K562 (cell line): ENCODE measurements around the gene SLC9A7. TPM values are rescaled to one million over a fixed set of nuclear protein-coding genes. Genes with fewer than 3 reads are reported as not detected.

Source experiments
- CEBPG ChIP-seq, 3 experiments: fragments of 200-800 bp in 1 of 3; sonication (Bioruptor generic) in 1 of 3; sonication (generic) in 1 of 3; formaldehyde crosslinking in 1 of 3; IDR thresholded peaks in 2 of 3; conservative IDR thresholded peaks in 1 of 3; 2 replicates each; pipeline versions ENCODE4 v1.6.1 to v1.8.0; 2016 to 2022; ENCODE audit warnings: missing compliant biosample characterization in 2 of 3, missing genetic modification characterization in 2 of 3, mild to moderate bottlenecking in 1 of 3, missing genetic modification reagents in 1 of 3
- MCM2 ChIP-seq: fragments of 450-650 bp; IDR thresholded peaks from 2 replicates; pipeline ENCODE4 v1.6.1; 2017; ENCODE audit warnings: low read depth, mild to moderate bottlenecking
- RAD21 ChIP-seq, 2 experiments: fragments of 250-450 bp in 1 of 2; fragments of 450-650 bp in 1 of 2; sonication (Bioruptor Pico) in 1 of 2; formaldehyde crosslinking in 1 of 2; IDR thresholded peaks in 1 of 2; conservative IDR thresholded peaks in 1 of 2; 2 replicates each; pipeline versions ENCODE4 v1.4.0 to v1.8.0; 2020 to 2022; ENCODE audit warnings: mild to moderate bottlenecking in 2 of 2, moderate library complexity in 1 of 2
- ZNF184 ChIP-seq: sonication (generic); formaldehyde crosslinking; IDR thresholded peaks from 2 replicates; pipeline ENCODE4 v1.5.0; 2020; ENCODE audit warnings: missing genetic modification reagents
- ZNF274 ChIP-seq: IDR thresholded peaks from 2 replicates; pipeline ENCODE4 v1.6.1; 2011; ENCODE audit warnings: low read depth, mild to moderate bottlenecking, low read length, moderate library complexity, borderline replicate concordance
- polyA plus RNA-seq, 8 experiments: library from polyadenylated mRNA; depleted of rRNA in 4 of 8; stranded (reverse) in 5 of 8; unstranded in 3 of 8; fragments of >200 nt; fragmentation: Nextera tagmentation in 2 of 8; fragmentation: Illumina TruSeq in 1 of 8; extraction: Ambion mirVana in 2 of 8; extraction: Trizol in 1 of 8; gene quantifications; 2 replicates each; pipeline versions ENCODE4 v1.2.1 to v1.2.3, GENCODE V29; 2011 to 2014; ENCODE audit warnings: inconsistent platforms in 1 of 8, missing spikeins in 1 of 8
- total RNA-seq, 7 experiments: library from RNA; depleted of rRNA in 6 of 7; stranded (reverse); fragments of >200 nt in 6 of 7; fragmentation: Illumina TruSeq in 2 of 7; extraction: Trizol in 2 of 7; gene quantifications; 2 replicates each; pipeline versions ENCODE4 v1.2.1 to v1.2.3, GENCODE V29; 2011 to 2021; ENCODE audit warnings: low replicate concordance in 1 of 7
- TF ChIP-seq, protein P1 (sequence below), 2 experiments: fragments of 450-650 bp; formaldehyde crosslinking in 1 of 2; IDR thresholded peaks; 2 replicates each; pipeline versions ENCODE4 v1.4.0 to v1.6.1; 2014 to 2020; ENCODE audit warnings: mild to moderate bottlenecking in 2 of 2, borderline replicate concordance in 1 of 2, low read depth in 1 of 2
- TF ChIP-seq, protein P2 (sequence below), 3 experiments: IDR thresholded peaks in 2 of 3; conservative IDR thresholded peaks in 1 of 3; 2 replicates each; pipeline ENCODE4 v1.5.1; 2011 to 2012; ENCODE audit warnings: low read length in 3 of 3, mild to moderate bottlenecking in 3 of 3, control low read depth in 2 of 3, improper control_type of control experiment in 1 of 3, inconsistent platforms in 1 of 3, low read depth in 1 of 3, mixed read lengths in 1 of 3, moderate library complexity in 1 of 3; ENCODE audit not compliant: insufficient read depth in 2 of 3

Gene SLC9A7
- total and polyA plus RNA-seq, 9 of the 15 experiments (the other 6 are each of a cell fraction or from before 2014, with no cell fraction given), result 0.04 to 0.13 (median 0.09) TPM; not detected in 5

DNA sequence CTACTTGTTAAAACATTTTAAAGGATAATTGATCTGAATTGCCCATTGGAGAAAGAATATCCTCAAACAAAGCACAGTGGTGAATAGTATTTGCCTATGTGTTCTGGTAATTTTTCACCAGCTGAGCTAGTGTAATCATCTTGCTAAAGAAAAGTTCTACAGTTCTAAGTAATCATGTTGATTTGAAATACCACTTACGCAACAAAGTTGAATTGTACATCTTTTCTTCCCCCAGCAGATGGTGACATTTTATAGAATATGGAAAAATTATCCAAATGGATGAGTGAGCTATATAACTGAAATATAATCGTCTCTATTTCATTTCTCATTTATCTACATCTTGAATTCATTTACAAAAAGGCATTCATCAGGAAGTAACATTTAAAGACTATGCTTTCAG lies 204.0 kb downstream of the SLC9A7 start (continued):
- TF ChIP-seq, protein P1, sequence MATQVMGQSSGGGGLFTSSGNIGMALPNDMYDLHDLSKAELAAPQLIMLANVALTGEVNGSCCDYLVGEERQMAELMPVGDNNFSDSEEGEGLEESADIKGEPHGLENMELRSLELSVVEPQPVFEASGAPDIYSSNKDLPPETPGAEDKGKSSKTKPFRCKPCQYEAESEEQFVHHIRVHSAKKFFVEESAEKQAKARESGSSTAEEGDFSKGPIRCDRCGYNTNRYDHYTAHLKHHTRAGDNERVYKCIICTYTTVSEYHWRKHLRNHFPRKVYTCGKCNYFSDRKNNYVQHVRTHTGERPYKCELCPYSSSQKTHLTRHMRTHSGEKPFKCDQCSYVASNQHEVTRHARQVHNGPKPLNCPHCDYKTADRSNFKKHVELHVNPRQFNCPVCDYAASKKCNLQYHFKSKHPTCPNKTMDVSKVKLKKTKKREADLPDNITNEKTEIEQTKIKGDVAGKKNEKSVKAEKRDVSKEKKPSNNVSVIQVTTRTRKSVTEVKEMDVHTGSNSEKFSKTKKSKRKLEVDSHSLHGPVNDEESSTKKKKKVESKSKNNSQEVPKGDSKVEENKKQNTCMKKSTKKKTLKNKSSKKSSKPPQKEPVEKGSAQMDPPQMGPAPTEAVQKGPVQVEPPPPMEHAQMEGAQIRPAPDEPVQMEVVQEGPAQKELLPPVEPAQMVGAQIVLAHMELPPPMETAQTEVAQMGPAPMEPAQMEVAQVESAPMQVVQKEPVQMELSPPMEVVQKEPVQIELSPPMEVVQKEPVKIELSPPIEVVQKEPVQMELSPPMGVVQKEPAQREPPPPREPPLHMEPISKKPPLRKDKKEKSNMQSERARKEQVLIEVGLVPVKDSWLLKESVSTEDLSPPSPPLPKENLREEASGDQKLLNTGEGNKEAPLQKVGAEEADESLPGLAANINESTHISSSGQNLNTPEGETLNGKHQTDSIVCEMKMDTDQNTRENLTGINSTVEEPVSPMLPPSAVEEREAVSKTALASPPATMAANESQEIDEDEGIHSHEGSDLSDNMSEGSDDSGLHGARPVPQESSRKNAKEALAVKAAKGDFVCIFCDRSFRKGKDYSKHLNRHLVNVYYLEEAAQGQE (IDR thresholded peaks at IDR 0.05; ENCODE audit: borderline replicate concordance), result peak; percentile 8; the same call in 1 of the 2 replicates
- TF ChIP-seq, protein P1 (CRISPR knock-in tag; IDR thresholded peaks at IDR 0.05; ENCODE audit: low read depth), result no peak
- peak in 1 of 2 experiments; percentile 51; a peak in 3 of 4 replicates for TF ChIP-seq RAD21 (CRISPR knock-in tag; conservative IDR thresholded peaks at IDR 0.05 in 1 of 2, IDR thresholded peaks at IDR 0.05 in 1 of 2)
- TF ChIP-seq MCM2, result no peak
- TF ChIP-seq ZNF184, result no peak
- TF ChIP-seq CEBPG (CRISPR knock-in tag; IDR thresholded peaks at IDR 0.05), result no peak
- peak; percentile 42 to 54; a peak in 3 of 4 replicates for TF ChIP-seq CEBPG (tag; conservative IDR thresholded peaks at IDR 0.05 in 1 of 2, IDR thresholded peaks at IDR 0.05 in 1 of 2)
- no peak for TF ChIP-seq ZNF274
- TF ChIP-seq, protein P2, sequence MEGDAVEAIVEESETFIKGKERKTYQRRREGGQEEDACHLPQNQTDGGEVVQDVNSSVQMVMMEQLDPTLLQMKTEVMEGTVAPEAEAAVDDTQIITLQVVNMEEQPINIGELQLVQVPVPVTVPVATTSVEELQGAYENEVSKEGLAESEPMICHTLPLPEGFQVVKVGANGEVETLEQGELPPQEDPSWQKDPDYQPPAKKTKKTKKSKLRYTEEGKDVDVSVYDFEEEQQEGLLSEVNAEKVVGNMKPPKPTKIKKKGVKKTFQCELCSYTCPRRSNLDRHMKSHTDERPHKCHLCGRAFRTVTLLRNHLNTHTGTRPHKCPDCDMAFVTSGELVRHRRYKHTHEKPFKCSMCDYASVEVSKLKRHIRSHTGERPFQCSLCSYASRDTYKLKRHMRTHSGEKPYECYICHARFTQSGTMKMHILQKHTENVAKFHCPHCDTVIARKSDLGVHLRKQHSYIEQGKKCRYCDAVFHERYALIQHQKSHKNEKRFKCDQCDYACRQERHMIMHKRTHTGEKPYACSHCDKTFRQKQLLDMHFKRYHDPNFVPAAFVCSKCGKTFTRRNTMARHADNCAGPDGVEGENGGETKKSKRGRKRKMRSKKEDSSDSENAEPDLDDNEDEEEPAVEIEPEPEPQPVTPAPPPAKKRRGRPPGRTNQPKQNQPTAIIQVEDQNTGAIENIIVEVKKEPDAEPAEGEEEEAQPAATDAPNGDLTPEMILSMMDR (IDR thresholded peaks at IDR 0.05 in 2 of 3, conservative IDR thresholded peaks at IDR 0.05 in 1 of 3; ENCODE audit: insufficient read depth in 2 of 3, low read depth in 1 of 3, low read length in 3 of 3), result peak in 1 of 3 experiments; percentile 39; a peak in 2 of 6 replicates
